Psoas muscle (tissue), 8 donors: ENCODE data around the gene FLNC. TPM values are rescaled to one million over a fixed set of nuclear protein-coding genes. Genes with fewer than 3 reads are reported as not detected.

ENCODE experiments used
- ATAC-seq, 4 donors: fragments of 200-7000 bp; cut with Tn5 transposase; one replicate each; pipeline ENCODE4 v1.9.1; 2020; ENCODE audit warnings: moderate library complexity in 3 of 4, mild to moderate bottlenecking in 2 of 4
- DNase-seq, 2 donors: peaks; one replicate each; pipeline ENCODE4 v3.0.0-alpha.2; 2020
- H3K27ac ChIP-seq: fragments of 200-600 bp; one replicate; pipeline ENCODE4 v1.8.0; 2022
- H3K27me3 ChIP-seq, 3 donors: fragments of 200-600 bp in 1 of 3; one replicate each; pipeline versions ENCODE4 v1.6.1 to v1.8.0; 2013 to 2022; ENCODE audit warnings: low read length in 2 of 3, mild to moderate bottlenecking in 2 of 3, moderate library complexity in 1 of 3; ENCODE audit not compliant: insufficient read depth in 3 of 3
- H3K36me3 ChIP-seq, 2 donors: fragments of 200-600 bp in 1 of 2; one replicate each; pipeline versions ENCODE4 v1.6.1 to v1.8.0; 2013 to 2022; ENCODE audit warnings: low read depth in 1 of 2, mild to moderate bottlenecking in 1 of 2, moderate library complexity in 1 of 2; ENCODE audit not compliant: insufficient read depth in 1 of 2
- H3K4me1 ChIP-seq: fragments of 200-600 bp; one replicate; pipeline ENCODE4 v1.8.0; 2022
- H3K4me3 ChIP-seq: fragments of 200-600 bp; one replicate; pipeline ENCODE4 v1.8.0; 2022; ENCODE audit warnings: mild to moderate bottlenecking
- H3K9me3 ChIP-seq: fragments of 200-600 bp; one replicate; pipeline ENCODE4 v1.8.0; 2022
- WGBS, 3 donors: extraction: QIAGEN DNeasy Blood & Tissue Kit; methylation state at CpG; one replicate each; pipeline versions ENCODE4 v1.1.6 to v1.1.7; 2013; 5-methylcytosine and 5-hydroxymethylcytosine counted together
- intact Hi-C, 2 donors: fragments of 100-400 bp; cut with DNase I; formaldehyde crosslinking; loops; one replicate each; pipeline versions ENCODE4 v1.11.0 to v1.14.2; 2022
- polyA plus RNA-seq, 3 donors: library from polyadenylated mRNA; stranded (reverse); fragments of 200-250 nt; gene quantifications; one replicate each; pipeline ENCODE4 v1.2.3, GENCODE V29; 2013
- total RNA-seq, 4 donors: library from RNA; stranded (reverse); fragmentation: NEBNext Ultra II Directional in 2 of 4; extraction: Animal tissue kit (Norgen Biotek cat#: 25700) in 2 of 4; gene quantifications; one replicate each; pipeline versions ENCODE4 v1.2.1 to v1.2.4, GENCODE V29; 2021 to 2023
- TF ChIP-seq, protein P1 (sequence below): fragments of 200-600 bp; IDR thresholded peaks from one replicate; pipeline ENCODE4 v1.8.0; 2022; ENCODE audit warnings: antibody characterized with exemption
- donor health status: healthy with polysubstance abuse.
- donor health status: DM: no; HTN: no; CAD: no; lungs with moderate emphysema.
- donor health status: Bipolar disorder and iron deficiency.
- donor health status: healthy.
- donor health status: DM: yes; HTN: yes; CAD: no.
- donor health status: DM: no; HTN: no; CAD: no.
- donor health status: DM: no; HTN: no; CAD: no.
- donor health status: DM: yes; HTN: yes; CAD: no.

The FLNC gene
- total and polyA plus RNA-seq, 7 donors: 1,080 to 6,311 (median 4,011) TPM

DNA sequence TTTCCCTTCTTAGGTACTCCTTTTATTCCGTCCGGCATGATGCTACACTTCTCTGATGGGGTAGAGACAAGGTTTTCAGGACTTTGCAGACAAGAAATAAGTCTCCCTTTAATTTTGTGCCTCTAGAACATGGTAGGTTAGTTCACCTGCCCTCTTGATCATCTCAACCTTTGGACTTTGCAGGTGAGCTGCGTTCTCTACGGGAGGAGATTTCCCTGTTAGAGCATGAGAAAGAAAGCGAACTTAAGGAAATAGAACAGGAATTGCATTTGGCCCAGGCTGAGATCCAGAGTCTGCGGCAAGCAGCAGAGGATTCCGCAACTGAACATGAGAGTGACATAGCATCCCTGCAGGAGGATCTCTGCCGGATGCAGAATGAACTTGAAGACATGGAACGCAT lies 29.2 kb upstream of the FLNC start:
- no peak overlapping the region for H3K27ac ChIP-seq
- H3K27me3 ChIP-seq: no peaks in the 10 kb centered on the region
- DNase-seq: no peak
- intact Hi-C loops: no loop called here
- H3K36me3 ChIP-seq: peaks cover 3 to 19% of the 10 kb centered on the region in 2 donors
- TF ChIP-seq, protein P1, sequence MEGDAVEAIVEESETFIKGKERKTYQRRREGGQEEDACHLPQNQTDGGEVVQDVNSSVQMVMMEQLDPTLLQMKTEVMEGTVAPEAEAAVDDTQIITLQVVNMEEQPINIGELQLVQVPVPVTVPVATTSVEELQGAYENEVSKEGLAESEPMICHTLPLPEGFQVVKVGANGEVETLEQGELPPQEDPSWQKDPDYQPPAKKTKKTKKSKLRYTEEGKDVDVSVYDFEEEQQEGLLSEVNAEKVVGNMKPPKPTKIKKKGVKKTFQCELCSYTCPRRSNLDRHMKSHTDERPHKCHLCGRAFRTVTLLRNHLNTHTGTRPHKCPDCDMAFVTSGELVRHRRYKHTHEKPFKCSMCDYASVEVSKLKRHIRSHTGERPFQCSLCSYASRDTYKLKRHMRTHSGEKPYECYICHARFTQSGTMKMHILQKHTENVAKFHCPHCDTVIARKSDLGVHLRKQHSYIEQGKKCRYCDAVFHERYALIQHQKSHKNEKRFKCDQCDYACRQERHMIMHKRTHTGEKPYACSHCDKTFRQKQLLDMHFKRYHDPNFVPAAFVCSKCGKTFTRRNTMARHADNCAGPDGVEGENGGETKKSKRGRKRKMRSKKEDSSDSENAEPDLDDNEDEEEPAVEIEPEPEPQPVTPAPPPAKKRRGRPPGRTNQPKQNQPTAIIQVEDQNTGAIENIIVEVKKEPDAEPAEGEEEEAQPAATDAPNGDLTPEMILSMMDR: no peak
- no peaks in the 10 kb centered on the region for H3K9me3 ChIP-seq
- 95 to 96% (median 95%) methylated on average over 9 of the region's 9 CpGs for WGBS, 3 donors
- peaks cover 2% of the 10 kb centered on the region for H3K4me1 ChIP-seq
- no peak for ATAC-seq
- no peak overlapping the region for H3K4me3 ChIP-seq

DNA sequence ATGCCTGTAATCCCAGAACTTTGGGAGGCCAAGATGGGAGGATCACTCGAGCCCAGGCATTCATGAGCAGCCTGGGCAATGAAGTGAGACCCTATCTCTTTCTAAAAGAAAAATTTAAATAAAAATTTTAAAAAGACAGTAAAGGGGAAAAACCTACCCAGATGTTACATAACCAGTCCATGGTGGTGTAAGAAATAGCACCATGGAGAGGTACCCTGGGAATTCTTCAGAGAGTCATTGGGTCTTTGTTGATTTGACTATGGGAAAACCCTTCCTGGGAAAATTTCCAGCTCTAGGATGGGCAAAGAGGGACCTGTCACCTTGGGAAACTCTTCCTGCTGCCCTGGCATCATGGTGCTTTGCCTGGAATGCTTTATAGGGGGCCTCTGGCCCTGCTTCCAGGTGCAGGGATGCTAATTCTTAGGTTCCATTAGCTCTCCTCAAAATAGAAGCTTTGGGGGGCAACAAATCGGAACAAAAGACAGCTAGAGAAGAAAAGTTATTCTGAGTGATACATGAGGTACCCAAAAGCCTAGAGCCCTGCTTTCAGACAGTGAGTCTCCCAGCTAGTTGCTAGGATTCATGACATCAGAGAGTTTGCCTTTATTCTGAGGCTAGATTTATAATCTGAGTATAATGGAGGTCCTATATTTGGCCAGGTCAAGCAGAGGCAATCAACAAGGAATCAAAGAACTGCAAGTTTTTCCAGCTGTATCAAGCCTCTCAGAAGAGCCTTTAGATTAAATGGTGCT lies 28.4 kb upstream of the FLNC start:
- TF ChIP-seq, protein P1: no peak
- H3K9me3 ChIP-seq: no peaks in the 10 kb centered on the region
- intact Hi-C loops: no loop called here
- H3K27me3 ChIP-seq: no peaks in the 10 kb centered on the region
- ATAC-seq (no peak), DNase-seq (no peak)
- H3K4me3 ChIP-seq: no peak overlapping the region
- peaks cover 3 to 26% of the 10 kb centered on the region in 2 donors for H3K36me3 ChIP-seq
- WGBS, 3 donors: 86 to 98% (median 96%) methylated on average over 2 of the region's 2 CpGs
- H3K27ac ChIP-seq: no peak overlapping the region
- H3K4me1 ChIP-seq: no peaks in the 10 kb centered on the region

DNA sequence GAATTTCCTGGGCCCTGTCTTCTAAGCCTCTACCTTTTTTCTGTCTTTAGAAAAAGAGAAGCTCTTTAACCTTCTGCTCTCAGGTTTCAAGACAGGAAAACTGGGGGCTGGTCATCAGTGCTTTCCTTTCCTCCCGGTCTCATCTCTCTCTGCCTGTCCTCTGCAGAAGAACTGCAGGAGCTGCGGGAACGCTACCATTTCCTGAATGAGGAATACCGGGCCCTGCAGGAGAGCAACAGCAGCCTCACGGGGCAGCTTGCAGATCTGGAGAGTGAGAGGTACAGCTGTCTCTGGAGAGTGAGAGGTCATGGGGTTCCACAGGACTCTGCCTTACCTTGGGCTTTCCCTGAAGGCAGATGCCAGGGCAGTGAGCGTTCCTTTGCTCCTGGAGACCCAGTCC lies 25.7 kb upstream of the FLNC start:
- 84 to 89% (median 88%) methylated on average over 6 of the region's 6 CpGs for WGBS, 3 donors
- H3K36me3 ChIP-seq: peaks cover 3 to 26% of the 10 kb centered on the region in 2 donors
- TF ChIP-seq, protein P1: no peak
- H3K4me3 ChIP-seq: no peak overlapping the region
- no peaks in the 10 kb centered on the region for H3K27me3 ChIP-seq
- H3K9me3 ChIP-seq: no peaks in the 10 kb centered on the region
- intact Hi-C loops: no loop called here
- ATAC-seq (no peak), DNase-seq (no peak)
- H3K4me1 ChIP-seq: no peaks in the 10 kb centered on the region
- H3K27ac ChIP-seq: no peak overlapping the region

GRCh38 chr7:128805225-128805624 lies 25.0 kb upstream of the FLNC start:
- Histone ChIP-seq H3K36me3 (peaks cover 3 to 26% of the 10 kb centered on the region in 2 donors), H3K4me3 (no peak overlapping the region), H3K4me1 (no peaks in the 10 kb centered on the region), H3K9me3 (no peaks in the 10 kb centered on the region), H3K27ac (no peak overlapping the region), H3K27me3 (no peaks in the 10 kb centered on the region)
- ATAC-seq: no peak
- TF ChIP-seq, protein P1: no peak
- intact Hi-C loops: no loop called here
- 78 to 92% (median 91%) methylated on average over 5 of the region's 5 CpGs for WGBS, 3 donors
- no peak for DNase-seq

DNA sequence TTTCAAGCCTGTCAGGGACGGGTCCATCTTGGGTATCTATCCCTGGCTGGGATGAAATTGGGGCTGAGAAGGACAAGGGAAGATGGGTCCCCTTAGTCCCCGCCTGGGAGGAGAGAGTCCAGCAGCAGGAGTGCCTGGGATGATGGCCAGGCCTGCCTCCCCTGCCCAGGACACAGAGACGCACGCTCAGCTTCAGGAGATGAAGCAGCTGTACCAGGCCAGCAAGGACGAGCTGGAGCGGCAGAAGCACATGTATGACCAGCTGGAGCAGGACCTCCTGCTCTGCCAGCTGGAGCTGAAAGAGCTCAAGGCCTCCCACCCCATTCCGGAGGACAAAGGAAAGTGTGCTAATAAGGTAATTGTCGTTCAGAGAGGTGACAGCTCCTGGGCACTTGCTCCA lies 23.0 kb upstream of the FLNC start:
- peaks cover 9% of the 10 kb centered on the region for H3K4me1 ChIP-seq
- H3K27me3 ChIP-seq: no peaks in the 10 kb centered on the region
- intact Hi-C loops: no loop called here
- H3K9me3 ChIP-seq: no peaks in the 10 kb centered on the region
- ATAC-seq: peak in 1 of 4 donors; percentile 31
- WGBS, 3 donors: 59 to 82% (median 64%) methylated on average over 8 of the region's 8 CpGs
- no peak for DNase-seq
- H3K27ac ChIP-seq: no peak overlapping the region
- H3K4me3 ChIP-seq: no peak overlapping the region
- H3K36me3 ChIP-seq: peaks cover 0 to 21% of the 10 kb centered on the region in 2 donors
- TF ChIP-seq, protein P1: no peak
